HG03521 (cell line): ENCODE data around the gene FRMPD1.

Experiments
- ATAC-seq: cut with Tn5 transposase; IDR thresholded peaks from one replicate; pipeline ENCODE4 v1.9.1; 2021; ENCODE audit warnings: mild to moderate bottlenecking, moderate library complexity; ENCODE audit not compliant: unreplicated experiment

Gene FRMPD1

DNA sequence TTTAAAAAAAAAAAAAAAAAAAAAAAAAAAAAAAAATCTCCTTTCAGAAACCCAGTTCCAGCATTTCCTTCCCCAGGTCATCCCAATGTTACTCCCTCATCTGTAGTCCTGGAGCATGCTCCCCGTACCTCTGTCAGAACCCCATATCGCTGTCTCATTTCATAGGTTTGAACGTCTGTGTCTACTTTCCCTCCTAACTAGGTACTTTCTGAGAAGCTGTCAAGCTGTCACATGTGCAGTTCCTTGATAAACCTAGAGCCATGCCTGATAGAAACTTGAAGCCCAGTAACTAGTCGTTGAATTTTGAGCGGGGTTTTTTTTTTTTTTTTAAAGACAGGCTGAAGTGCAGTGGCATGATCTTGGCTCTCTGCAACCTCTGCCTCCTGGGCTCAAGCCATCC, 118.6 kb downstream of the FRMPD1 start:
- ATAC-seq, result no peak

DNA sequence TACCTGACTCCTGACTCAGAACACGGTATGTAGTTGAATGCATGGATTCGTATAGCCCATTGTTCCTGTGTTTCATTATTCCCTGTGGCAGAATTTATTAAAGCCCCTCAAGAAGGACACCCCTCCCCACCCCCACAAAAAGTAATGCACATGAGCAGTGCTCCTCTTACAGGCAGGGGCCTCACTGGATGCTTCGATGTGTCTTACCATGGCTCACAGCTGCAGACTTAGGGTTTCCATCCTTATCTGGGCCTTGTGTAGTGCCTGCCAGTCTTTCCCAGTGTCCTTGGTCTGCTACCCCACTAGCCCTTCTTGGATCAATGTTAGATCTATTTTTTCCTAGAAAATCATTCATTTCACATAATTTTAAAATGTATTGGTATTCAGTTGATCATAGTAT, 119.2 kb downstream of the FRMPD1 start:
- no peak for ATAC-seq

DNA sequence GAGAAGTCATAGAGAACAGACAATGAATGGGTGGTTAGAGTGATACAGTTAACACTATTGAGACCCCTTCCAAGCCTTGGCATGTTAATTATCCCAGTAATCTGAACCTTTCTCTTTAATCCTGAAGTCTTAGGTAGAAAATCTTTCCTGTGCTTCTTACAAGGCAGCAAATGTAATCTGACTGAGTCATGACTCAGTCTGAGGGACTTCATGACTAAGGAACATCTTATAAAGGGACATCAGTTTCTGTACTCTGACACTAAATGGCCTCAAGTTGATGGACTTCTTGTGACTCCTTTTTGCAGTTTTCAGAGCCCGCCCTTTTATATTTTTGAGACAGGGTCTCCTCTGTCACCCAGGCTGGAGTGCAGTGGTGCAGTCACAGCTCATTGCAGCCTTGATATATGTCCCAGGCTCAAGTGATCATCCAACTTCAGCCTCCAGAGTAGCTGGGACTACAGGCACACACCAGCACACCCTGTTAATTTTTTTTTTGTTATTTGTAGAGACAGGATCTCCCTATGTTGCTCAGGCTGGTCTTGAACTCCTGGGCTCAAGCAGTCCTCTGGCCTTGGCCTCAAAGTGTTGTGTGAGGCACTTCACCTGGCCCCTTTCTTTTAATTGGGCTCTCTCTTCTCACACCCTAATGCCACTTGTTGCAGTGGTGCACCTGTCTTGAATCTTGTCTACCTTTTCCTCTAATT, 124.6 kb downstream of the FRMPD1 start:
- ATAC-seq, result no peak

- ATAC-seq, result no peak
Measured at GRCh38 chr9:37776328-37776727, 125.6 kb downstream of the FRMPD1 start.

- no peak for ATAC-seq
Measured at GRCh38 chr9:37778534-37778933, 127.8 kb downstream of the FRMPD1 start.

DNA sequence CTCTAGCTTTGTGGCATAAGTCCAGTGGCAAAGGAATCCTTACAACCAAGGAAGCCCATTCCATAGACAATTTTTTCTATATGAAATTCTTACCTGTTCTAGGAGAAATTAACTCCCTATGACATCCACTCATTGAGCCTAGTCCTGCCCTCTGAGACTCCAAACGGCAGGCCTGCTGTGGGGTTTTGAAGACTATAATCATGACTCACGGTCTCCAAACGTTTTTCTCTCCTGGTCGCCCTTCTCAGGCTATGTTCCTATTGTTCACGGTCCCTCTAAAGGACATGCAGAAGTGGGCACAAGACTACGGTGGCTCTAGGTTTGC, 133.5 kb downstream of the FRMPD1 start:
- no peak for ATAC-seq

DNA sequence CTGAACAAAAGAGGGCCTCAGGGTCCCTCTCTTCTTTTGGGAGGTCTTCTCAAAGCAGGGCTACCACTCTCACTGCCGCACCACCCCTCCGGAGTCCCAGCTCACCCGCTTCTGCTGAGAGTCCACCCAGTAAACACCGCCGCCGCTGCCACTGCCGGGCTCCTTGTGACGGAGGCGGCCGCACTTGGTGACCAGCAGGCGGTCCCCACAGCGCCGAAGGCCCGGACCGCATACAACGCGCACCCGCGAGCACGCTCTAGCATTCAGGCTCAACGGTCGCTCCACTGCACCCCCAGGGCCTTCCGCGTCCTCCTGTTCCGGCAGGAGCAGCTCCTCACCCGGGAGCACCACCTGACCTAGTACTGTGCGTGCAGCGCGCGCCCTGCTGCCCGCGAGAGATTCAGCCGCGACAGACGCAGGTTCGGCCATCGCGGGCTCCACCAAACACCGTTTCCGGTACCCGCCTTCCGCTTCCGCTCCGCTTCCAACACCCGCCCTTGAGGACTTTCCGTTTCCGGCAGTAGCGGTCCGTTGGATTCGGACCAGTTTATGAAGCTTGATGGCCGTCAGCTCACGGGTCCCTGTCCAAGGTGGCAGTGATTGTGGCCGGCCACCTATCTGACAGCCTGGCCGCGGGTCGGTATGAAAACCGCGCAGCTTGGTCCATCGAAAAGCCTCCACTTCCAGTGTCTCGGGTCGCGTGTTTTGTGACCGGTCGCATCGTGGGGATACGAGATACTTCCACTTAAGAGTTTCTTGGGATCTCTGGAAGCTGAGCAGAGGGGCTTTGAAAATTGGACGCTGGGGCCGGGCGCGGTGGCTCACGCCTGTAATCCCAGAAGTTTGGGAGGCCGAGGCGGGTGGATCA, 134.1 kb downstream of the FRMPD1 start, which contains the start of gene EXOSC3:
Gene EXOSC3 (minus strand): TSS at position 449 of the 868 bp plus-strand sequence. CDS start 20 bp downstream, at position 429.
- peak; percentile 80 for ATAC-seq

DNA sequence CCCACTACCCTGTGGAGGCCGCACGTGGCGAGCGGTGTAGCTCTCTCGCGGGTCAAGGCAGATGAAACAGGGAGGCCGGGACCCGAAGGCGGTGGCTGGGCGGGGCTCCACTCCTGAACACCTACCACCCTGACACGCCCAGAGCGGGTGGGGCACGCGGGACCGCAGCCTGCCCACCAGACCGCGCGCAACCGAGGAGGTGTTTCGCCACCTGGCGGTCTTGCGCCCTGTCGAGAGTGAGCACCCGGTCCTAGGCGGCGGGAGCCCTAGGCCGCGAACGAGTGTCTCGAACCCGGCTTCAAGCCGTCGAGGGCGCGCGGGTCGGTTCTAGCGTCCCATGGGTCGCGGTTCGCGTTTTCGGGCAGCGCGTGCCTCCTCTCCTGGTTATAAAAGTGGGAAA, 136.3 kb downstream of the FRMPD1 start:
- ATAC-seq, result no peak

DNA sequence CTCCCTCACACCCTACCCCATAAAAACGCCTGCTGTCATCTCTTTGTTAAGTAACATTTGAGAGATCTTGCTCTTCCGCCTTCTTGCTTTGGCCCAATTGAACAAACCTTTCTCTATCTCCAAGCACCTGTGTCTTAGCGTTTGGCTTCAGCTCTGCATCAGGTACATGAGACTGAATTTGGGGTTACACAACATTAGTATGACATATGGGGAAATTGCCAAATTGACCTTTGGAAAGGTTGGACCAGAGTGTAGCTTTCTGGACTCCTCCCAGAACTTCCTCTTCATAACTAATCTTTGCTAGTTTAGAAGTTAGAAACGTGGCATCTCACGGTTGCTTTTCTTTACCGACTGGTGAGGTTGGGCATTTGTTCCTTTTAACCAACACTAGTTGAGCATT, 137.6 kb downstream of the FRMPD1 start:
- no peak for ATAC-seq

GRCh38 chr9:37790096-37790495, 139.3 kb downstream of the FRMPD1 start:
- ATAC-seq, result no peak

GRCh38 chr9:37792122-37792521, 141.4 kb downstream of the FRMPD1 start:
- no peak for ATAC-seq

GRCh38 chr9:37796232-37796631, 145.5 kb downstream of the FRMPD1 start:
- ATAC-seq, result no peak
